Naive thymus-derived CD8-positive, alpha-beta T cell (primary cell): ENCODE results near the gene CBL. TPM values are rescaled to one million over a fixed set of nuclear protein-coding genes. Genes with fewer than 3 reads are reported as not detected.
"Not testable (repeated sequence)": the region's sequence is repeated elsewhere in the genome, so short reads cannot be mapped to it uniquely, and the experiment has no call there.

Experiments used
- ATAC-seq, 2 donors: fragments of 150-1000 bp; cut with Tn5 transposase in 1 of 2; sonication (Bioruptor Pico), chemical (Tn5 transposase) in 1 of 2; 1 replicate in 1 of 2; 2 replicates in 1 of 2; pipeline ENCODE4 v1.10.0; 2021; ENCODE audit warnings: mild to moderate bottlenecking in 2 of 2, moderate library complexity in 2 of 2
- POLR2A ChIA-PET: fragments of 350-600 bp; sonication (Branson Sonifier 250); formaldehyde crosslinking; loops from one replicate; lab custom pipeline; 2021; ENCODE audit warnings: antibody characterized with exemption; lab: Charles Lee
- DNase-seq, 10 donors: peaks; one replicate each; pipeline versions ENCODE4 v3.0.0 to v3.0.0-alpha.2; 2020 to 2022
- H3K27ac Mint-ChIP-seq, 10 donors: one replicate each; pipeline ENCODE4 v1.8.0; 2020 to 2022; ENCODE audit warnings: mild to moderate bottlenecking in 10 of 10, mixed read lengths in 10 of 10, moderate library complexity in 4 of 10, inconsistent platforms in 1 of 10
- H3K27me3 Mint-ChIP-seq, 5 donors: one replicate each; pipeline ENCODE4 v1.8.0; 2021 to 2022; ENCODE audit warnings: mixed read lengths in 5 of 5
- H3K36me3 Mint-ChIP-seq, 3 donors: one replicate each; pipeline ENCODE4 v1.8.0; 2020 to 2022; ENCODE audit warnings: mixed read lengths in 3 of 3, mild to moderate bottlenecking in 2 of 3, inconsistent platforms in 1 of 3
- H3K4me1 Mint-ChIP-seq, 4 donors: one replicate each; pipeline ENCODE4 v1.8.0; 2021 to 2022; ENCODE audit warnings: mixed read lengths in 4 of 4
- H3K4me3 Mint-ChIP-seq, 10 donors: one replicate each; pipeline ENCODE4 v1.8.0; 2020 to 2022; ENCODE audit warnings: mild to moderate bottlenecking in 10 of 10, mixed read lengths in 10 of 10, moderate library complexity in 6 of 10, inconsistent platforms in 1 of 10
- H3K9me3 Mint-ChIP-seq, 9 donors: one replicate each; pipeline ENCODE4 v1.8.0; 2020 to 2022; ENCODE audit warnings: mixed read lengths in 9 of 9, mild to moderate bottlenecking in 3 of 9, inconsistent platforms in 1 of 9, moderate library complexity in 1 of 9
- polyA plus RNA-seq, 3 donors: library from polyadenylated mRNA; unstranded; fragments of 300-500 nt; fragmentation: Illumina TruSeq; gene quantifications; one replicate each; pipeline ENCODE4 v1.2.3, GENCODE V29; 2021
- total RNA-seq, 8 experiments: library from RNA in 2 of 8; stranded (reverse) in 2 of 8; gene quantifications; one replicate each; pipeline ENCODE4 v1.2.3 and lab custom pipeline; 2021 to 2026

The CBL gene
- total and polyA plus RNA-seq, 5 experiments from 2014 or later: 11.5 to 51.6 (median 16.1) TPM

DNA sequence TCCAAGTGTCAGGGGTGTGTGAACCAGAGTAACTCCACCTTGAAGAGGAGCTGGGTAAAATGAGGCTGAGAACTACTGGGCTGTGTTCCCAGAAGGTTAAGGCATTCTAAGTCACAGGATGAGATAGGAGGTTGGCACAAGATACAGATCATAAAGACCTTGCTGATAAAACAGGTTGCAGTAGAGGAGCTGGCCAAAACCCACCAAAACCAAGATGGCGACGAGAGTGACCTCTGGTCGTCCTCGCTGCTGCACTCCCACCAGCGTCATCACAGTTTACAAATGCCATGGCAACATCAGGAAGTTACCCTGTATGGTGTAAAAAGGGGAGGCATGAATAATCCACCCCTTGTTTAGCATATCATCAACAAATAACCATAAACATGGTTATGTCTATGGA lies 4.9 kb upstream of the CBL start:
- H3K9me3 Mint-ChIP-seq, DNase-seq, ATAC-seq, H3K27ac Mint-ChIP-seq, POLR2A ChIA-PET, H3K27me3 Mint-ChIP-seq, H3K36me3 Mint-ChIP-seq, H3K4me3 Mint-ChIP-seq: not testable (repeated sequence)
- H3K4me1 Mint-ChIP-seq: peaks cover 7 to 19% (median 12%) of the 10 kb centered on the region in 4 donors

DNA sequence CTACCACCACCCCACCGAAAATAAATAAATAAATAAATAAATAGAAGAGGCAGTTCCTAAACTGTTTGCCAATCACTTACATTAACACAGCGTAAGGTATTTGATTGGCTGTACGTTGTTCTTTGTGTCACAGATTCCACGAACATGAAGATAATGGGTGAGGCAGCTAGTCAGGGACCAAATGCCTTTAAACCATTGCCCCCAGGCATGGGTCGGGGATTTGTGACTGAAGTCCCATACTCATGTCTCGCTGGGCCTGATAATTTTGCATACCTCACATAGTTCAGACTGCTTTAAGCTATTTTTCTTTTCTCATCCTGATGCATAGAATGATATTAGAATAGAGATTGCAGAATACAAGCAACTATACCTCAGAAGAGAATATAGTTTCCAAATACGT lies 3.6 kb upstream of the CBL start:
- Mint-ChIP-seq H3K27ac (no peak overlapping the region), H3K4me3 (no peak overlapping the region), H3K4me1 (peaks cover 7 to 22% (median 11%) of the 10 kb centered on the region in 4 donors), H3K36me3 (no peaks in the 10 kb centered on the region), H3K27me3 (no peaks in the 10 kb centered on the region), H3K9me3 (no peaks in the 10 kb centered on the region)
- ATAC-seq (no peak), DNase-seq (no peak)
- POLR2A ChIA-PET: interaction anchor here (0.6 to 0.7 kb wide), 2 partner anchors 68 to 108 kb away, joined by 3 to 6 read pairs; no protein-coding TSS in a partner anchor

DNA sequence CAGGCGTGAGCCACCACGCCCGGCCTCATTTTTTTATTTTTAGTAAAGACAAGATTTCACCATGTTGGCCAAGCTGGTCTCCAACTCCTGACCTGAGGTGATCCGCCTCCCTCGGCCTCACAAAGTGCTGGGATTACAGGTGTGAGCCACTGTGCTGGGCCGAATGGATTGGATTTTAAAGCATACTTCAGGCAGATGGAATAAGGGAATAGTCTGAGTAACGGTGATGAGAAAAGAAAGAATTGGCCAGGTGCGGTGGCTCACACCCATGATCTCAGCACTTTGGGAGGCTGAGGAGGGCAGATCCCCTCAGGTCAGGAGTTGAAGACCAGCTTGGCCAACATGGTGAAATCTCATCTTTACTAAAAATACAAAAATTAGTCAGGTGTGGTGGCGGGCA lies 2.1 kb upstream of the CBL start:
- Mint-ChIP-seq H3K4me3 (no peak overlapping the region), H3K27ac (peak overlapping the region in 1 of 10 donors; percentile 37)

DNA sequence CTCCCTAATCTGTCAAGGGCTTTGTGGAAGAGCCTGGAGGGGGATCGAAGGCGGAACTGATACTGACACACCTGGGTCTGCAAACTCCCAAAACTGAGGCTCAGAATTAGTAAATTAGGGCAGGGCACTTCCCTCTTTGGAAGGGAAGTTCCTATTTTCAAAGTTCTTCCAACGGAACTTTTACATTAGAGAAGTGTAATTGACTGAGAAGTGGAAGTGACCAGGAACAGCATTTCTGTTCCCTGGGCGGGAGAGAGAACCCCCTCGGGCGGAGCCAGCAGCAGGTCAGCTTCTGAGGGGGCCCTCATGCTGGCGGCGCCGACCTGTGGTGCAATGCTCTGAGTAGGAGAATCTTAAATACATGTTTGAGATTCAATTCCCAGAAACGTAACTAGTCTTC lies 1.1 kb upstream of the CBL start:
- no peaks in the 10 kb centered on the region for H3K9me3 Mint-ChIP-seq

More for the DNA sequence above, 2.1 kb upstream of the CBL start:
- Mint-ChIP-seq H3K9me3 (no peaks in the 10 kb centered on the region), H3K4me1 (peaks cover 12 to 37% (median 22%) of the 10 kb centered on the region in 4 donors), H3K27me3 (no peaks in the 10 kb centered on the region), H3K36me3 (peaks cover 0 to 2% (median 0%) of the 10 kb centered on the region in 3 donors)
- no peak for DNase-seq
- POLR2A ChIA-PET: interaction anchor here (0.6 kb wide), 1 partner anchor 198 kb away, joined by 4 read pairs; no protein-coding TSS in a partner anchor
- no peak for ATAC-seq

DNA sequence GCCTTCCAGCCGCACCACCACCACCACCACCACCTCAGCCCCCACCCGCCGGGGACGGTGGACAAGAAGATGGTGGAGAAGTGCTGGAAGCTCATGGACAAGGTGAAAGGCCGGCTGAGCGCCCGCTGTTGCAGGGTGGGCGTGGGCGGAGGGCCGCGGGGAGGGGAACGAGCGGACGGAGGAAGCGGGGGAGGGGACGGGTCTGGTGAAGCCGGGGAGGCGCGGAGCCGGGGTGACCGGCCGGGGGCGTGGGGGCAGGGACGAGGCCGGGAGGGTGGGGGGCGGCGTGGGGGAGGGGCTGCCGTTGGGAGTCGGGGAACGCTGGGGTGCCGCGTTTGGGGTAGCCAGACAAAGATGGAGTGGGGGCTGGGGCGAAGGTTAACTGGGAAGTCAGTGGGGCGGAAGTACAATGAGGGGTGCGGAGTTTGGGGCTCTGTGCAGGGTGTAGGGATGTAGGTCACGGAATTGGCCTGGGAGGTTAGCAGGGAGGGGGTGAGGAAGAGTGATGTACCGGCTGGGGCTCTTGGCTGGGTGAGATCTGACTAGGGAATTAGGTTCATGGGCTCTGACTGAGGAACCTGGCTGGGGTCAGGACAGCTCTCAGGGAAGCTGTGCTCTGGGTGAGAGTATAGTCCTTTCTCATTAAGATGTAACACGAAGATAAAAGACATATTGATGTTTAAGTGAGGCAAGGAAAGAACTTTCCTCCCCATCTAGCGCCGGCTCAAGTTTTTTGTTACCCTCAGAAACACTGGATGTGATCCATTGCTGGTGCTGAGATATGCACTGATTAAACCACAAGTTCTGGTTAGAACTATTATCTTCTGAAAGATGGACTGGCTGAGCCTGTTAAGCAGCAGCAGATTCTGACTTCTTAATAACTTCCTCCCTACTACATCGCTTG lies 624 bp downstream of the CBL start:
- H3K36me3 Mint-ChIP-seq: peaks cover 0 to 2% (median 0%) of the 10 kb centered on the region in 3 donors
- no peaks in the 10 kb centered on the region for H3K9me3 Mint-ChIP-seq
- peak overlapping the region; percentile 90 to 98 (median 95) for H3K27ac Mint-ChIP-seq
- POLR2A ChIA-PET: interaction anchor here (0.6 to 3.5 kb wide), 25 partner anchors 9 to 188 kb away, joined by 3 to 56 read pairs (median 5); partner anchors contain the start of genes RPS25 and TRAPPC4
- no peaks in the 10 kb centered on the region for H3K27me3 Mint-ChIP-seq
- H3K4me1 Mint-ChIP-seq: peaks cover 14 to 57% (median 37%) of the 10 kb centered on the region in 4 donors
- H3K4me3 Mint-ChIP-seq: peak overlapping the region; percentile 95 to 100 (median 98)
- ATAC-seq (peak; percentile 31 to 44), DNase-seq (peak; percentile 18 to 67 (median 41))

More for the DNA sequence above, 1.1 kb upstream of the CBL start:
- H3K27me3 Mint-ChIP-seq: no peaks in the 10 kb centered on the region
- no peak for DNase-seq
- ATAC-seq: no peak
- peak overlapping the region; percentile 42 to 98 (median 78) for H3K4me3 Mint-ChIP-seq
- peaks cover 0 to 2% (median 0%) of the 10 kb centered on the region in 3 donors for H3K36me3 Mint-ChIP-seq
- H3K4me1 Mint-ChIP-seq: peaks cover 12 to 46% (median 31%) of the 10 kb centered on the region in 4 donors
- POLR2A ChIA-PET: interaction anchor here (1.4 to 3.5 kb wide), 9 partner anchors 36 to 118 kb away, joined by 3 to 56 read pairs (median 12); no protein-coding TSS in a partner anchor
- H3K27ac Mint-ChIP-seq: peak overlapping the region in 4 of 10 donors; percentile 45 to 86 (median 72)

DNA sequence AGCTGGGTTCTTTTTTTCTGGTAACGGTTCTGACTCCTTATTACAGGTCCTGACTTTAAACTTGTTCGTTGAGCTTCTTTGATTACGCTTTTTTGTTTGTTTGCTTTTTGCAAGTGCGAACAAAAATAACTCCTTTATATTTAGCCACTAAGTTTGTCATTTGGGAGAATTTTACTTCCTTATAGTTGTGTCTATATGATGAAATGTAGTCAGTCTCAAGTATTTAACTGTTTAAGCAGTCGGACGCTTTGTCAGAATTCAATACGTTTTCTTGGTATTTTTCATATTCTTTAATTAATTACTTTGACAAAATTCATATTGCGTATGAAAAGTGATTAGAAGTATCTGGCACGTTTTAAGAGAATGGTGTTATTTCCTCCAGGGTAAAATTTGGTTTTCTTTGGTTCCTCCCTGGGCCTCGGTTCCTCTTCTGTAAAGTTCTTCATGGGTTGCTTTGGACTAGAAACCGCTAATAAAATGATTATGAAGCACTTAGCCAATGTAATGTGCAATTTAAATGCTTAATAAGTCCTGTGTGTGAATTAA lies 1.3 kb downstream of the CBL start:
- ATAC-seq: no peak
- Mint-ChIP-seq H3K27me3 (no peaks in the 10 kb centered on the region), H3K4me3 (peak overlapping the region; percentile 95 to 100 (median 98)), H3K9me3 (no peaks in the 10 kb centered on the region), H3K36me3 (peaks cover 0 to 2% (median 0%) of the 10 kb centered on the region in 3 donors), H3K4me1 (peaks cover 14 to 57% (median 37%) of the 10 kb centered on the region in 4 donors), H3K27ac (peak overlapping the region in 9 of 10 donors; percentile 90 to 98 (median 95))
- POLR2A ChIA-PET: interaction anchor here (0.6 to 3.5 kb wide), 11 partner anchors 10 to 118 kb away, joined by 3 to 56 read pairs (median 8); a partner anchor contains a TSS
- peak in 1 of 10 donors; percentile 10 for DNase-seq

DNA sequence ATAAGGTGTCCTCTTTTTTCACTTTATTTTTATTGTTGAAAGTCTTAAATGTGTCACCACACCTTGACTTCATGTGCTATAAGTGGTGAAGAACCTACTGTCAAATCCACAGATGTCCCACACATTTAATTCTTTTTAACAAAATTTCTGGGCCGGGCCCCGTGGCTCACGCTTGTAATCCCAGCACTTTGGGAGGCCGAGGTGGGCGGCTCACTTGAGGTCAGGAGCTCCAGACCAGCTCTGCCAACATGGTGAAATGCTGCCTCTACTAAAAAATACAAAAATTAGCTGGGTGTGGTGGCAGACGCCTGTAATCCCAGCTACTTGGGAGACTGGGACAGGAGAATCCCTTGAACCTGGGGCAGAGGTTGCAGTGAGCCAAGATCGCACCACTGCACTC lies 3.0 kb downstream of the CBL start:
- peak overlapping the region in 6 of 10 donors; percentile 16 to 67 (median 56) for H3K27ac Mint-ChIP-seq
- peaks cover 0 to 2% (median 0%) of the 10 kb centered on the region in 3 donors for H3K36me3 Mint-ChIP-seq
- POLR2A ChIA-PET: interaction anchor here (0.7 to 1.1 kb wide), 3 partner anchors 23 to 101 kb away, joined by 4 read pairs; no protein-coding TSS in a partner anchor
- peaks cover 18 to 68% (median 47%) of the 10 kb centered on the region in 4 donors for H3K4me1 Mint-ChIP-seq
- peak overlapping the region in 5 of 10 donors; percentile 19 to 69 (median 54) for H3K4me3 Mint-ChIP-seq
- no peaks in the 10 kb centered on the region for H3K27me3 Mint-ChIP-seq
- H3K9me3 Mint-ChIP-seq: no peaks in the 10 kb centered on the region
- ATAC-seq (no peak), DNase-seq (no peak)

DNA sequence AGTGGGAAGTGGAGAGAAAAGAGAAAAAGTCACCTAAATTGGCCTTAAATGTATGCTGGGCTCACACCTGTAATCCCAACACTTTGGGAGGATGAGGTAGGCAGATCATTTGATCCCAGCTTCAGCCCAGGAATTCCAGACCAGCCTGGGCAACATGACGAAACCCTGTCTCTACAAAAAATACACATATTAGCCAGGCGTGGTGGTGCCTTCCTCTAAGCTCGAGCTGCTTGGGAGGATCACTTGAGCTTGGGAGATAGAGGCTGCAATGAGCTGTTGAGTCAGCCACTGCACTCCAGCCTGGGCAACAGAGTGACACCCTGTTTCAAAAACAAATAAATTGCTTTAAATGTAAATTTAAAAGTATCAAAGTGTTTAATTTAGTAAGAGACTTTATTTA lies 3.9 kb downstream of the CBL start:
- H3K27ac Mint-ChIP-seq: peak overlapping the region in 6 of 10 donors; percentile 16 to 85 (median 58)
- H3K9me3 Mint-ChIP-seq: no peaks in the 10 kb centered on the region
- POLR2A ChIA-PET: interaction anchor here (0.7 kb wide), 2 partner anchors 22 to 100 kb away, joined by 4 read pairs; no protein-coding TSS in a partner anchor
- no peak for DNase-seq
- peaks cover 0 to 8% (median 2%) of the 10 kb centered on the region in 3 donors for H3K36me3 Mint-ChIP-seq
- peak overlapping the region in 5 of 10 donors; percentile 0 to 52 (median 24) for H3K4me3 Mint-ChIP-seq
- H3K27me3 Mint-ChIP-seq: no peaks in the 10 kb centered on the region
- no peak for ATAC-seq
- peaks cover 23 to 71% (median 54%) of the 10 kb centered on the region in 4 donors for H3K4me1 Mint-ChIP-seq

DNA sequence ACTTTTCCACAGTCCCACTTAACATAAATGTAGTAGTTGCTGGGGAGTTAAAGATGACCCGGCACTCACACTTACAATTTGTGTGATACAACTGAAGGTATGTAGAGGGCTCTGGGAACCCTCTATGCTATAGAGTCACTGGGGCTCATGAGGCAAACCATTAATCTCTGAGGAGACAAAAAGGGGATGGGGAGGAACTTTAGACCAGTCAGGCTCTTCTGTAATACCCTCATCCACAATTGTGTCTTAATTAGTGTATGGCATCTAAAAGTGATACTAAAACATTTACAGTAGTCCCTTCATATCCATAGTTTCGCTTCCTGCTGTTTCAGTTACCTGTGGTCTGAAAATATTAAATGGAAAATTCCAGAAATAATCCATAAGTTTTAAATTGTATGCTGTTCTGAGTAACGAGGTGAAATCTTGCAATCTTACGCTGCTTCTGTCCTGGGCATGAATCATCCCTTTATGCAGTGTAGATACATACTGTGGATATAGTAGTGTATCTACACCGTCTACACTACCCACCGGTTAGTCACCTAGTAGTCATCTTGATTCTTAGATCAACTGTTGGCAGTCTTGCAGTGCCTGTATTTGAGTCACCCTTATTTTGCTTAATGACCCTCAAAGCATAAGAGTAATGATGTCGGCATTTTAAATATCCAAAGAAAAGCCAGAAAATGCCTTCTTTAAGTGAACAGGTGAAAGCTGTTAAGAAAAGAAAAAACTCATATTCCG lies 12.2 kb downstream of the CBL start:
- H3K27me3 Mint-ChIP-seq: no peaks in the 10 kb centered on the region
- no peaks in the 10 kb centered on the region for H3K9me3 Mint-ChIP-seq
- H3K4me3 Mint-ChIP-seq: no peak overlapping the region
- peak overlapping the region in 7 of 10 donors; percentile 14 to 82 (median 52) for H3K27ac Mint-ChIP-seq
- DNase-seq: no peak
- peaks cover 0 to 21% (median 4%) of the 10 kb centered on the region in 3 donors for H3K36me3 Mint-ChIP-seq
- no peak for ATAC-seq
- peaks cover 17 to 73% (median 60%) of the 10 kb centered on the region in 4 donors for H3K4me1 Mint-ChIP-seq
- POLR2A ChIA-PET: interaction anchor here (2.0 kb wide), 1 partner anchor 12 kb away, joined by 6 read pairs; the partner anchor contains the start of gene CBL

DNA sequence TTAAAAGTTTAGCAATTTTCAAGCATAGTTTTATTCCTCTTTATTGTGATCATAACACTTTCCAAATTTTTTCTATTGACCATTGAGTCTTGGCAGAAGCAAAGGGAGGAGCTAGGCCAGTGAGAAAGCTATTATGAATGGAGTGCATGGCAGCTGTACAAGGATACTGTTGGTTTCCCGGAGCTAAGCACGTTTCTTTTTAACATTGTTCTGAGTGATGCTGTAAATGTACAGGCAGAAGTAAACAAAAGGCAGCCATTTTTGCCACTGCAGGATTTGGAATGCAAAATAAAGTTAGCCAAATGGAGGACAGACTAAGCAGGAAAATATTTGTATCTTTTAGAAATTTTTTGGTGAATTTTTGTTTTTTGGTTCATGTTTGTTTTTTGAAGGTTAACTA lies 16.2 kb downstream of the CBL start:
- H3K36me3 Mint-ChIP-seq: peaks cover 0 to 9% (median 4%) of the 10 kb centered on the region in 3 donors
- ATAC-seq: peak in 1 of 2 donors; percentile 40
- H3K27ac Mint-ChIP-seq: peak overlapping the region in 9 of 10 donors; percentile 4 to 67 (median 22)
- POLR2A ChIA-PET: no interaction called here
- peak overlapping the region in 6 of 10 donors; percentile 17 to 56 (median 27) for H3K4me3 Mint-ChIP-seq
- no peaks in the 10 kb centered on the region for H3K9me3 Mint-ChIP-seq
- peaks cover 14 to 70% (median 57%) of the 10 kb centered on the region in 4 donors for H3K4me1 Mint-ChIP-seq
- no peak for DNase-seq
- H3K27me3 Mint-ChIP-seq: no peaks in the 10 kb centered on the region

DNA sequence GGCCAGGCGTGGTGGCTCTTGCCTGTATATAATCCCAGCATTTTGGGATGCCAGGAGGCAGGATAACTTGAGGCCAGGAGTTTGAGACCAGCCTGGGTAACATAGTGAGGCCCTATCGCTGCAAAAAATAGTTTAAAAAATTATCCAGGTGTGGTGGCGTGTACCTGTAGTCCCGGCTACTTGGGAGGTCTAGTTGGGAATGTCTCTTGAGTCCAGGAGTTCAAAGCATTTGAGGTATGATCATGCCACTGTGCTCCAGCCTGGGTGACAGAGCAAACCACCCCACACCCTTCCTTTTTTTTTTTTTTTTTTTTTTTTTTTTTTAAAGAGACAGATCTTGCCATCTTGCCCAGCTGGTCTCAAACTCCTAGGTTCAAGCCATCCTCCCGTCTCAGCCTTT lies 16.8 kb downstream of the CBL start:
- peak overlapping the region in 3 of 10 donors; percentile 20 to 56 (median 27) for H3K4me3 Mint-ChIP-seq
- no peaks in the 10 kb centered on the region for H3K27me3 Mint-ChIP-seq
- no peaks in the 10 kb centered on the region for H3K9me3 Mint-ChIP-seq
- ATAC-seq (no peak), DNase-seq (no peak)
- H3K4me1 Mint-ChIP-seq: peaks cover 15 to 68% (median 54%) of the 10 kb centered on the region in 4 donors
- POLR2A ChIA-PET: no interaction called here
- peaks cover 0 to 8% (median 4%) of the 10 kb centered on the region in 3 donors for H3K36me3 Mint-ChIP-seq
- peak overlapping the region in 4 of 10 donors; percentile 4 to 67 (median 31) for H3K27ac Mint-ChIP-seq
